HG03378 (cell line): ENCODE results near the gene PPP1R16B.

Experiments
- ATAC-seq: cut with Tn5 transposase; IDR thresholded peaks from one replicate; pipeline ENCODE4 v1.9.1; 2021; ENCODE audit warnings: mild to moderate bottlenecking, moderate library complexity; ENCODE audit not compliant: unreplicated experiment

Gene PPP1R16B

DNA sequence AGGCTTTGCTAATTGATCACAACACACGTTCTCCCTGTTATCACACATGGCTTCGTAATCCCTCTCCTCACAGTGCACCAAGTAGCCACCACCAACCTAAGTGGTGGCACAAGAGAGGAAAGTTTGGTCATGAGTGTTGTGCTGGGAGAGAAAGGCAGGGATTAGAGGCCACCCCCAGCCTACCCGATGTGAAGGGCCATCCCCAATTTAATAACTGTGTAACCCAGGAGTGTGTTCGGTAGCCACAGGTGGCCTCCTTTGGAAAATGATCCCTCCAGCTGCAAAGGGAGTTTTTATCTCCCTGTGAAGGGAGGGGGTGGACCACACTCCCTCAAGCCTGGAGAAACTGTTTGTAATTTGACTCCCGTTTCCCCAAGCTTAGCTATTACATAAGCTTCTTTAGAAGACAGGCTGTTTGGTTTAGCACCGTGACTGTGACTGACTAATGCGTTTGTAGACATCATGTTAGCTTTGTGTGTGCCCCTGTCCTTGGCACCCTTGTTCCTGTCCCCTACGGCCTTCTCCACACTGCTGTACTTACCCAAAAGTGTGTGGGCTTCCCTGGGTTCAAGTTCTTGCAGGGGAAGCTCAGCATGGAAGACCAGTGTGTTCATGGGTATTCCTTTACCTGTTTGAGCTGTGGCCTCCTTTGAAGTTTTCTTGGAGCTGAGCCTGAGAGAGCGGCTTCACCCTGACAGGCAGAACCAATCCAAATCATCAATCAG lies 20.6 kb downstream of the PPP1R16B start:
- ATAC-seq, result no peak

DNA sequence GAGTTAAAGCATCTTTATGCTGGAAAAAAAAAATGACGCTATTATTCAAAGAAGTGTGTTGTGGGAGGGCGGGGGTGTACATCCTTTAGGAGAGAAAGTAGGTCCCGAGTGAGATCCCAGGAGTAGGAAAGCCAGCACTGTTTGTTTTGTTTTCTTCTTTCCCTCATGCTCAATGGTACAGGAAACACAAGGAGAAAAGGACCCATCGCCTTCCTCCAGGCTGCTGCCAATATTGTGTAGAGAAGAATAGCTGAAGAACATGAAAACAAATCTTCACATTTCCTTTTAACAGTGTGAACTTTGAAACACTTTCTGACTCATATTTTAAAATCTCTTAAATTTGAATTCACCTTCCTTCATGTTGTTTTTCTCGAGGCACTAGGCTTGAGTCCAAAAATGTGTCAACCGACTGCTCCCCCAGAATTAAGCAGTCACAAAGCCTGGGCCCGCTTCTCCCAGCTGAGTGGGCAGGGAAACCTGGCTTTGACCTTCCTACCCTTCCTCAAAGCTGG lies 22.3 kb downstream of the PPP1R16B start:
- ATAC-seq, result no peak

DNA sequence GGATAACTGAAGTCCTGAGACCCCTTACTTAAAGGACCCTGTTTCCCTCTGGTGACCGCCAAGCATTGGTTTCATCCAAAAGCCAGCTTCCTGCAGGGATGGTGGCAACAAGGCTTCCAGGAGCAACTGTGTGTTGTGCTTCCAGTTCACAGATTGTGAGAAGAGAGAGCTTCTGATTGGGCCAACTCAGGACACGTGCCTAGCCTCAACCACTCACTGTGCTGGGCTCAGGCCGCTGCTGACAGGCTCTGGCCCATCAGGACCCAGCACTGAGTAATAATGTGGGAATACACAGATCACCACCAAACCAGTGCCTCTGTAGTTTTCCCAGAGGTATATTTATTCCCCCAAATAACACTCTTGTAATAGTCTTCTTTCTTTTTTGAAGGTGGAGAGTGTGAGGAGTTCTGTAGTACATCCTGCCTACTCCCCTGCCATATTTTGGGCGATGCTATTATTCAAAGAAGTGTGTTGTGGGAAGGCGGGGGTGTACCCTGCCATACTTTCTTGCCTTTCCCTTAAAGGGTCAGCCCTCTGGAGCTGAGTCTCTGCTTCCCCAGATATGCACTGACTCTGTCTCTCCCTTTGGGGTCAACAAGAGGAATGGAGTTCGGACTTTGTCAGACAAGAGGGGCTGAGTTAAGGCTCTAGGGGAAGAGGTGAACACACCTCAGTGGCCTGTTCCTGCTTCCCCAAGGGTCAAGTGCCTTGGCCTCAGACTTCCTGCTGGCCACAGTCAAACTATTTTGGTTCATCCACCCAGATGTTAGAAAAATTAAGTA lies 23.2 kb downstream of the PPP1R16B start:
- no peak for ATAC-seq

DNA sequence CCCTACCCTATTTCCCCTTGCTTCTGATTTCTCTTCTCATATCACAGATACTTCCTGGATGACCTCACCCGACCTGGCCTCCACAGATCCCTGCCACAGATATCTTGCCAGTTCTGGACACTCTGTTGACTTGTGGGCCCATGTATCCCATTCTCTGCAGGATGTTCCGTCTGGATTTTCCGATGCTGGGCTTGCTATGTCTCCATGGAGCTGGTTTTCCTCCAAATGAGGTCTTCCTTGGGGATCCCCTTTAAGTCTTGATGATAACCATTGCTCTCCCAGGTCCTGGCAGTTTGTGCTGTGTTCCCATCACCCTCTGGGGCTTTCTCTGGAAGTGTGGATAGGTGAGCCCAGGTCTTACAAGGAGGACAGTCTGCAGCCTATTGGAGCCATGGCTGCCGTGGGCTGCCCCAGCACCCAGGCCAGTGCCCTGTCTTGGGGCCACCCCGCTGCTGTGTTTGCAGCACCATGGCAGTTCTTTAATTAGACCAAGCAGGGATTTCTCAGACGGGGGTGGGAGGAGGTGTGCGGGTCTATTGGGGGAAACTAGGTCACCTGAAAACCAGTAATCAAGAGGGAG lies 23.9 kb downstream of the PPP1R16B start:
- ATAC-seq, result no peak

DNA sequence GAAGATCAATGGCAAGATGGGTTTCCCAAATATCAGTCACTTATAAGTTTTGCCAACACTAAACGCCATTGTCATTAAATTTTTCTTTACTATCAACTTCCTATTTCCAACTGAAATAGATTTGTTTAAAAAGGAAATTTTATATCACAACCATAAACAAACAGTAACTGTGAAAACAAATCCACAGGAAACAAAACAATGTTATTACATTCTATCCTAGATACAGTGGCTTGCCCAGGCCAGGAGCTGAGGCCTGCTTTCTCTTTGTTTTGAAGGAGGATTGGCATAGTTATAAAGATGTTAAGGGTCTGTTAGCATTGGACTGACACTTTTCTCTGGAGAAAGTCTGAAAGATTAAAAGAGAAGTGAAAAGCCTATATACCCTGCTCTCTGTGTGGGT lies 24.9 kb downstream of the PPP1R16B start:
- ATAC-seq, result no peak

DNA sequence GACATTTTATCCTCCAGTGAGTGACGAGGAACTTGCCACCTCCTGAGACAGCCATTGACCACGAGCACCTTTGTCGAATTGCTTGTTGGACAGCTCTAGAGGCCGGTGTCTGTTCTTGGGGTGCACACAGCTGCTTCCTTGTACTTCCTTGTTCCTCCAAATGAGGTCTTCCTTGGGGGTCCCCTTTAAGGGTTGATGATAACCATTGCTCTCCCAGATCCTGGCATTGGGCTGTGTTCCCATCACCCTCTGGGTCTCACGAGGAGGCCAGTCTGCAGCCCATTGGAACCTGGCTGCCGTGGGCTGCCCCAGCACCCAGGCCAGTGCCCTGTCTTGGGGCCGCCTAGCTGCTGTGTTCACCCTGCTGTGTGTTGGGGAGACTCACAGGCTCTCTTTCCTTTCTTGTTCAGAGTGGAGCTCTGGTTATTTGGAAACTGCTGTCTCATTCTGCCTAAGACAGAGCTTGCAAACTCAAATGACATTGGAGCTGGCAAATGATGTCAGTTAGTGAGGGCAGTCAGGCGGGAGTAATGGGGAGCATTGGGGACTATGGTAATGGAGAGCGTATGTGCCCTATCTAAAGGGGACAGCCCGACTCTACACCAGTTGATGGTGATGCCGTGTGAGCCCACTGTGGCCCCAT lies 25.7 kb downstream of the PPP1R16B start:
- no peak for ATAC-seq

DNA sequence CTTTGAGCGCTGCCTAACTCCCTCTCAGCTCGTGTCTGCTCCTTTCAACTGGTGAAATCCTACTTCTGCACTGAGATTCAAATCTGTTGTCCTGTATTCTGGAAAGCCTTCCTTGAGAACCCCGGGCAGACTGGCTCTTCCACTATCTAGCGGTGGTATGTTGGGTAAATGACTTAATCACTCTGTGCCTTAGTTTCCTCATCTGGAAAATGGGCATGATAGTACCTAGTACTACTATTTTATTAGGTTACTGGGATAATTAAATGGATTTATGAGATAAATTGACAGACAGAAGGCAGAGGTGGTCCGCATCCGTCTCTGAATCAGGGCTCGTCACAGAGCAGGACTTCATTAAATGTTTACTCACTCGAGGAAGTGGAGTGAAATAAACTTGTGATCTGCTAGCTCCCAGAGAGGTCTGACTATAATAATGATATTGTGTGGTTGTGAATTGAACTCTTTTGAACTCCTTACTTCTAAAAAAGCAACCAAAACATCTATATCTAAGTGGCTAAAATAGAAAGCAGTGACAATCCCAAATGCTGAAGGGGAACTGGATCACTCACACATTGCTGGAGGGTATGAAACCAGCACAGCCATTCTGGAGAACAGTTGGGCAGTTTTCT lies 26.6 kb downstream of the PPP1R16B start:
- no peak for ATAC-seq

DNA sequence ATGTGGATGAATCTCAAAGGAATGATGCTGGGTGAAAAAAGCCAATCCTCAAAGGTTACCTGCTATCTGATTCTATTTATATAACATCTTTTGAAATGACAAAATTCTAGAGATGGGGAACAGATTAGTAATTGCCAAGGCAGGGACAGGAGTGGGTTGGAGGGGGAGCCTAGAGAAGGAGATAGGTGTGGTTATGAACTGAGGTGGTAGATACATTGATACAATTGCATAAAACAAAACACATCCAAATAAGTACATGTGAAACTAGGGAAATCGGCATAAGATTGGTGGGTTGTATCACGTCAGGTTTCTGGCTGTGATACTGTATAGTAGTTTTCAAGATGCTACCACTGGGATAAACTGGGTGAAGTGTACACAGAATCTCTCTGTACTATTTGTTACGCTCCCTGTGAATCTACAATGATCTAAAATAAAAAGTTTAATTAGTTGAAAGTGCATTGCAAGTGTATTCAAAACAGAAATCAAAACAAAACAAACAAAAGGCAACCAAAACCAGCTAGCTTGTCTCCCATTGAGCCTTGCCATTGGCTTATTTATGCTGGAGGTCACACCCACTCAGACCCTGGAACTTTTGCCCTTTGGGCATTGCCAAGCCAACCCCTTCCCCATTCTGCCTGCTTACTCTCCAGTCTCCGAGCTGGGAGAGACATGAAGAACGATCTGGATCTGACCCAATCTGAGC lies 27.8 kb downstream of the PPP1R16B start:
- no peak for ATAC-seq

DNA sequence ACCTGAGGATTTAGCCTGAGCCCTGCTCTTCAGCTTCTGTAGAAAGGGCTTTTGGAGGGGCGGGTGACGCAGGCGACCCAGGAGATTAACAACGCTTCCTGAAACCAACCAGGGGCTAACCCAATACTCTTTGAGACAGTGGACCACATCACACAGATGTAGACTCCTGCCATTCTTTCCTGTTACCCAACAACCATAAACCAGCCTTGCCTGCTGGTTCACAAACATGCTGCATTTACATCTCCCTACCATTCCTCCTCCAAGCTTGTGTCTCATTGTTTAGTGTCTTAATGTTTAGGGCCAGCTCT lies 28.3 kb downstream of the PPP1R16B start:
- no peak for ATAC-seq

DNA sequence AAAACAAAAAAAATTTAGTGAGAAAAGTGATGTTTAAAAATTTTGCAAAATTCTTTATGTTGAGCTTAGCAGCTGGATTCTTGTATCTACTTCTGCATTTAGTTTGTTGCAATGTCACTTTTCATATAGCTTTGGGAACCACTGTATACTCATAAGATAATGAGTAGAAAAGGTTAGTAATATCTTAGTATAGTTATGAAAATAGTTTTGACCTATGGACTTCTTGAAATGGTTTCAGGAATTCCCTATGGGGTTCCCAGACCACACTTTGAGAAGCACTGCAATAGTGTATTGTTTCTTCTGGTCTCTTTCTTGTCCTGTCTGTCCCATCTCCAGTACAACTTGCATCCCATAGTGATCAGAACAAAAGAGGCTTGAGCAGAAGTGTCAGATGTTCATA lies 29.4 kb downstream of the PPP1R16B start:
- no peak for ATAC-seq

DNA sequence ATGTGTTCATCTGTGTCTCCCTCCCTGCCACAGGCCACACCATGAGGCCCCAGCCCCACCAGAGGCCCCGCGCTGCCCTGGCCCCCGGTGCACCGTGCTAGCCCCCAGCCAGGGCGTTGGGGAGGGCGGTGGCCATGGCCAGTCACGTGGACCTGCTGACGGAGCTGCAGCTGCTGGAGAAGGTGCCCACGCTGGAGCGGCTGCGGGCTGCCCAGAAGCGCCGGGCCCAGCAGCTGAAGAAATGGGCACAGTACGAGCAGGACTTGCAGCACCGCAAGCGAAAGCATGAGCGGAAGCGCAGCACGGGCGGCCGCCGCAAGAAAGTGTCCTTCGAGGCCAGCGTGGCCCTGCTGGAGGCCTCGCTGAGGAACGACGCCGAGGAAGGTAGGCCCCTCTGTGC lies 30.3 kb downstream of the PPP1R16B start:
- no peak for ATAC-seq

DNA sequence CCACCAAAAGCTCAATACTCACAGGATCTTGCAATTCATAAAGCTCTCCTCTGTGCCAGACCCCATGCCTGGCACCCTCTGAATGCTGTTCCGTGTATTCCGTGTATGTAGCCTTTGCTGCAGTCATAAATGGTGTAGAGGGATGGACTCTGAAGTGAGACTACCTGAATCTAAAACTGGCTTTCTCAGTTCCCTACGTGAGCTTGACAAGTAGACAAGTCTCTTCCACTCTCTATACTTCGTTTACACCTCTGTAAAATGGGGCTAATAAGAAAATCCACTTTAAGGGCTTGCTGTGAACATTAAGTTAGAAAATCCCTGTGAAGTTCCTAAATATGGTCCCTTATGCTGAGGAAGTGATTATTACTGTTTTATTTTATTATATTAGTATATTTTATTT lies 31.5 kb downstream of the PPP1R16B start:
- no peak for ATAC-seq

DNA sequence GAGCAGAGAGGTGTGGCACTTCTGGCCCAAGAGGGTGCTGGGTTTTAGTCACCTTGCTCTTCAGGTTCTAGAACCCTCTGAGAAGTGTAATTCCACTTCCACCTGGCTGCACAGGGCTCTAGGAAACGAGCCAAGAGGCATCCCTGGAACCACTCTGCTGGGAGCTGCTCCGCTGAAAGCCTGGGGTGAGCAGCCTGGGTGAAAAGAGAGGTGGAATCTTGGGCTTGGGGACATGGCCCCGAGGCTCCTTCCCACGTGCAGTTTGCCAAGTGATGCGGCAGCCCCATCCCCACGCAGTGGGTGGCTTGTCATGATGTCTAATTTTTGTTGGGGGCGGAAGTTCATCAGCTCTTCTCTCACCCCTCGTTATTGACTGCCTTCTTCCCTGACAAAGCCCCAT lies 32.8 kb downstream of the PPP1R16B start:
- no peak for ATAC-seq

DNA sequence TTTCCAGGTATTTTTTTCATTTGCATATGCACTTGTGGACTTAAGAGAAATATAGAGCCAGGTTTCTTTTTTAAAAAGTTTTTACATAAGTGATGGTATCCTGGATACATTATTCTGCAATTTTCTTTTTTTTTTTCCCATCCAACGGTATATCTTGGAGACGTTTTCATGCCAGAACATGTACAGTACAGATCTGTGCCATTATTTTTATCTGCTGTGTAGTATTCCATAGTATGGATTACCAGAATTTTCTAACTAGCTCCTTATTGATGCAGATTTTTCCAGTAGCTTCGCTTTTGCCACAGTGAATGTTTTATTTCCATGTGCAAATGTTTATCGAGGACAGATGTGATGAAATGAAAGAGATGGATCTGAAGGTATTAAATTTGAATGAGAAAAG lies 34.1 kb downstream of the PPP1R16B start:
- no peak for ATAC-seq

DNA sequence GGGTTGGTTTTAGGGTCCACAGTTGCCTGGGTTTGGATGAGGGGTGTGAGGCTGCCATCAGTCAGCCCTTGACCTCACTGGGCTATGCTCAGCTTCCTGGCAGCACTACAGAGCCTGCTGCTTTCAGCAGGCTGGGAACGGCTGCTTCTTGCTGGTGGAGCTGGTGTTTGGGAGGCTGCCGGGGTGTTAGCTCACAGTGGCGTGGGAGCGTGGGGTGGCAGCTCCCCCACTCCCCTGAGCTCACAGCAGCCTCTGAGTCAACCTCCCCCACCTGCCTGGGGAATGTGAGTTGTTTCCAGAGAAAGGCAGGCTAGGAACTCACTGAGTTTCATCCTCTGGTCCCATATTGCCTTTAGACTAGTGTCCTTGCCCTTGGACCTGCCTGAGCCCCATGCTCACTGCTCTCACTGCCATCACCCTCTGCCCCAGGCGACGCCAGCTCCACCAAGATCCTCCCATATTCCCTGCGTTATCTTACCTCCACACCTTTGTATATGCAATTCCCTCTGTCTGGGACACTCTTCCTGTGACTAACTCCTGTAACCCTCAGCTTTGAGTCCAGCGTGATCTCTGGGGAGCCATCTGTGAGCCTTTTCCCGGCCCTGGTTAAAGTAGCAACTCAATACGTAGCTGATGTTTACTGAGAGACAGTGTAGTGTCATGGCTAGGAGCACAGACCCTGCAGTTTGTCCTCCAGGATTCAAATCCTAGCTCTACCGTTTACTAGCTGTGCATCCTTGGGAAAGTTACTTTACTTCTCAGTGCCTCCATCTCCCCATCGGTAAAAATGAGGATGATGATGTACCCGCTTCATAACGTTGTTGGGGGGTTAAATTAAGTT lies 34.8 kb downstream of the PPP1R16B start:
- ATAC-seq, result no peak

DNA sequence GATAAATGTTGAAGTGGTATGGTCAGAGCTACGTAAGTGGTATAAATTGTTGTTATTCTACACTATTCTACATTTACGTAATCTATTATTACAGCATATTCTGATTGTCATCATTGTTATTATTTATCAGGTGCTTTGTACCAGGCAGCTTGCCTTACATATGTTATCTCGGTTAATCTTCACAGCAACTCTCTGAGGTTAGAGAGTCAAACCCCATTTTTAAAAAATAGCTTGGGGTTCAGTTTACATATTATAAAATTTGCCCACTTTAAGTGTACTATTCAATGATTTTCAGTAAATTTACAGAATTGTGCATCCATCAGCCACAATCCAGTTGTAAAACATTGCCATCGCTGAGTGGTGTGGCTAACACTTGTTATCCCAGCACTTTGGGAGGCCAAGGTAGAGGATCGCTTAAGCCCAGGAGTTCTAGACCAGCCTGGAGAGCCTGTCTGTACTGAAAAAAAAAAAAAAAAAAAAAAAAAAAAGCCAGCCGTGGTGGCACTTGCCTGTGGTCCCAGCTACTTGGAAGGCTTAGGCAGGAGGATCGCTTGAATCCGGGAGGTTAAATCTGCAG lies 35.5 kb downstream of the PPP1R16B start:
- ATAC-seq, result no peak

DNA sequence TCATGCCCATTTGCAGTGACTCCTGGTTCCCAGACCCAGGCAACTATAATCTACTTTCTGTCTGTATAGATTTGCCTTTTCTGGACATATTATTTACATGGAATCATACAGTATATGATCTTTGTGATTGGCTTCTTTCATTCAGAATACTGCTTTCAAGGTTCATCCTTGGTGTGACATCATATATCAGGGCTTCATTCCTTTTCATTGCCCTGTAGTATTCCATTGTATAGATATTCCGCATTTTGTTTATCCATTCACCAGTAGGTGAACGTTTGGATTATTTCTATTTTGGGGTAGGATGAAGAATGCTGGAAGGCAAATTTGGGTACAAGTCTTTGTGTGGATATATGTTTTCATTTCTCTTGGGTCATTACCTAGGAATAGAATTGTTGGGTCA lies 36.1 kb downstream of the PPP1R16B start:
- ATAC-seq, result no peak

DNA sequence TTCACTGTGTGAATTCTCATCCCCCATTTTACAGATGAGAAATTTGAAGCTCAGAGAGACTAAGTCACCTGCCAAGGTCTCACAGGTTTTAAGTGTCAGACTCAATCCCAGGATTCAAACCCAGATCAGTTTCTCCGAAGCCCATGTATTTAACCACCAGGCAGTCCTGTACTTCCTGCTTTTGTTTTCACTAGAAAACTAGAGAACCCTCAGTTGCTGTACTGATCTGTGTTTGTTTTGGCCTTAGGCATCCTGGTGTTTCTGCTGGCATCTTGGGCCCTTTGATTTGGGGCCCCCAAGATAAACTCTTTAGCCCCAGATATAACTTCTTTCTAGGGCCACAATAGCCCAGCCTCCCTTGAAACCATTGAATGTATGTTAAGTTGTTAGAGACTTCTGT lies 36.5 kb downstream of the PPP1R16B start:
- ATAC-seq, result peak; percentile 26

DNA sequence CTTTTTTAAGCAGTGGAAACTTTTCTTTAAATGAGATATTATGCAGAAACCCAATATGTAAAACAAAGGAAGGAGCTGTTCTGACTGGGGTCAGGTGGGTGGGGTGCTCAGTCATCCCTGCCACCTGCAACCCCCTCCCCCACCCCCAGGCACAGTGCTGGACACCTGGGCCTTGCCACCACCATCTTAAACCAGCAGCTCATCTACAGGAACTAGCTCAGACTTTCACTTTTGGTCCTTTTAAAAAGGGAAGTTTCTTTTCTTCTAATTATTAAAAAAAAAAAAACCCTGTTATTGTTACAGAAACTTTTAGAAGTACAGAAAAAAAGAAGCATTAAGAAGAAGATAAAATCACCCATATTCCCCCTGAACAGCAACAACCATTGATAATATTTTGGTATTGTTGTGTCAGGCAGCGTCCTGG lies 37.1 kb downstream of the PPP1R16B start:
- peak; percentile 79 for ATAC-seq
